Germinal center (tissue), 1 donor: ENCODE results near the gene RPUSD4.

ENCODE experiments used
- DNase-seq: peaks from one replicate; pipeline ENCODE4 v3.0.0; 2012; ENCODE audit warnings: mixed read lengths, low spot score

Gene RPUSD4

GRCh38 chr11:126182787-126183445, 28.5 kb downstream of the RPUSD4 start:
- DNase-seq: no peak

- no peak for DNase-seq
Measured at GRCh38 chr11:126181939-126182730, 29.3 kb downstream of the RPUSD4 start.

- no peak for DNase-seq
Measured at GRCh38 chr11:126176853-126177470, 34.5 kb downstream of the RPUSD4 start.

GRCh38 chr11:126175393-126175792, 36.1 kb downstream of the RPUSD4 start:
- no peak for DNase-seq

- no peak for DNase-seq
Measured at GRCh38 chr11:126174816-126175215, 36.6 kb downstream of the RPUSD4 start.

GRCh38 chr11:126173257-126173656, 38.2 kb downstream of the RPUSD4 start:
- DNase-seq: no peak

- no peak for DNase-seq
Measured at GRCh38 chr11:126172596-126173038, 38.8 kb downstream of the RPUSD4 start.

- DNase-seq: no peak
Measured at GRCh38 chr11:126169291-126169690, 42.2 kb downstream of the RPUSD4 start.

GRCh38 chr11:126167488-126167887, 44.0 kb downstream of the RPUSD4 start:
- DNase-seq: no peak

- DNase-seq: no peak
Measured at GRCh38 chr11:126166413-126166812, 45.0 kb downstream of the RPUSD4 start.

- DNase-seq: no peak
Measured at GRCh38 chr11:126165757-126166156, 45.7 kb downstream of the RPUSD4 start.

GRCh38 chr11:126165311-126165720, 46.1 kb downstream of the RPUSD4 start:
- DNase-seq: no peak

GRCh38 chr11:126164781-126165180, 46.7 kb downstream of the RPUSD4 start:
- no peak for DNase-seq

- no peak for DNase-seq
Measured at GRCh38 chr11:126163779-126164178, 47.7 kb downstream of the RPUSD4 start.

- DNase-seq: no peak
Measured at GRCh38 chr11:126163074-126163700, 48.3 kb downstream of the RPUSD4 start.

GRCh38 chr11:126162306-126163030, 49.0 kb downstream of the RPUSD4 start:
- DNase-seq: no peak

GRCh38 chr11:126161023-126161391, 50.4 kb downstream of the RPUSD4 start:
- no peak for DNase-seq

GRCh38 chr11:126160345-126161022, 51.0 kb downstream of the RPUSD4 start:
- no peak for DNase-seq

- DNase-seq: no peak
Measured at GRCh38 chr11:126159719-126160344, 51.6 kb downstream of the RPUSD4 start.

GRCh38 chr11:126158054-126158791, 53.2 kb downstream of the RPUSD4 start:
- DNase-seq: no peak
